Lower leg skin (tissue), 4 donors: ENCODE data around the gene AHNAK2. TPM values are rescaled to one million over a fixed set of nuclear protein-coding genes. Genes with fewer than 3 reads are reported as not detected.
A peak's percentile ranks its signal among the peaks of the same experiment; 100 is the strongest.
"Not testable (repeated sequence)": the region's sequence is repeated elsewhere in the genome, so short reads cannot be mapped to it uniquely, and the experiment has no call there.

Experiments used
- DNase-seq, 2 donors: peaks; one replicate each; pipeline ENCODE4 v3.0.0-alpha.2; 2019; ENCODE audit warnings: low spot score in 2 of 2
- H3K4me3 ChIP-seq: fragments of 200-600 bp; sonication (generic); 2 replicates; pipeline ENCODE4 v1.5.1; 2017; ENCODE audit warnings: mild to moderate bottlenecking, low read depth; ENCODE audit not compliant: poor library complexity, severe bottlenecking
- CTCF ChIP-seq, 3 donors: fragments of 450-650 bp; IDR thresholded peaks; one replicate each; pipeline ENCODE4 v1.5.1; 2016; ENCODE audit warnings: antibody characterized with exemption in 3 of 3, mild to moderate bottlenecking in 3 of 3, moderate library complexity in 2 of 3
- POLR2A ChIP-seq, 2 donors: fragments of 450-650 bp; IDR thresholded peaks; one replicate each; pipeline ENCODE4 v1.6.1; 2016 to 2017; ENCODE audit warnings: antibody characterized with exemption in 2 of 2, mild to moderate bottlenecking in 1 of 2, moderate library complexity in 1 of 2
- WGBS, 2 donors: methylation state at CpG; one replicate each; pipeline ENCODE4 v1.1.5; 2018; 5-methylcytosine and 5-hydroxymethylcytosine counted together
- intact Hi-C: fragments of 100-400 bp; cut with DNase I; formaldehyde crosslinking; loops from one replicate; pipeline ENCODE4 v1.15.0; 2023; ENCODE audit warnings: low total_unique reads
- total RNA-seq, 4 donors: library from RNA; depleted of rRNA; stranded (reverse); fragments of >200 nt; gene quantifications; one replicate each; pipeline ENCODE4 v1.1.0, GENCODE V29; 2016

The AHNAK2 gene
- total RNA-seq, 4 donors from 2014 or later: 671 to 950 (median 756) TPM

- WGBS, 2 donors: 71 to 84% methylated on average over 10 to 11 of the region's 13 CpGs
- peak in 1 of 2 donors; percentile 83 for DNase-seq
- intact Hi-C loops: loop anchor here (10.0 kb wide), 1 partner anchor 153 kb away; no protein-coding TSS in a partner anchor
- H3K4me3 ChIP-seq: no peak overlapping the region
- TF ChIP-seq CTCF (IDR thresholded peaks at IDR 0.05) (no peak), POLR2A (IDR thresholded peaks at IDR 0.05) (no peak)
Measured at GRCh38 chr14:104891664-104892530, 86.3 kb downstream of the AHNAK2 start.

- 94 to 95% methylated on average over 4 of the region's 4 CpGs for WGBS, 2 donors
- DNase-seq: peak in 1 of 2 donors; percentile 80
- TF ChIP-seq CTCF (IDR thresholded peaks at IDR 0.05) (no peak), POLR2A (IDR thresholded peaks at IDR 0.05) (no peak)
- intact Hi-C loops: loop anchor here (10.0 kb wide), 1 partner anchor 154 kb away; no protein-coding TSS in a partner anchor
- H3K4me3 ChIP-seq: no peak overlapping the region
Measured at GRCh38 chr14:104891121-104891551, 87.0 kb downstream of the AHNAK2 start.

- peak; percentile 10 to 32 for DNase-seq
- not testable (repeated sequence) for H3K4me3 ChIP-seq
- intact Hi-C loops: loop anchor here (10.0 kb wide), 1 partner anchor 155 kb away; no protein-coding TSS in a partner anchor
Measured at GRCh38 chr14:104890292-104890691, 87.9 kb downstream of the AHNAK2 start.

GRCh38 chr14:104889375-104889757 lies 88.8 kb downstream of the AHNAK2 start:
- TF ChIP-seq CTCF (IDR thresholded peaks at IDR 0.05) (no peak), POLR2A (IDR thresholded peaks at IDR 0.05) (no peak)
- peak in 1 of 2 donors; percentile 79 for DNase-seq
- 88 to 96% methylated on average over 23 of the region's 23 CpGs for WGBS, 2 donors
- intact Hi-C loops: no loop called here
- H3K4me3 ChIP-seq: no peak overlapping the region

GRCh38 chr14:104888489-104889374 lies 89.4 kb downstream of the AHNAK2 start:
- intact Hi-C loops: no loop called here
- no peak overlapping the region for H3K4me3 ChIP-seq
- no peak for TF ChIP-seq POLR2A (IDR thresholded peaks at IDR 0.05)
- TF ChIP-seq CTCF (IDR thresholded peaks at IDR 0.05): no peak
- peak in 1 of 2 donors; percentile 59 for DNase-seq
- 91 to 94% methylated on average over 16 to 19 of the region's 26 CpGs for WGBS, 2 donors
